Keratinocyte (primary cell): Measurements from ENCODE around the gene VTCN1. TPM values are rescaled to one million over a fixed set of nuclear protein-coding genes. Genes with fewer than 3 reads are reported as not detected.

Source experiments
- DNase-seq: peaks from one replicate; pipeline ENCODE4 v3.0.0-alpha.2; 2011; ENCODE audit warnings: low read depth, missing footprints, low spot score
- FAIRE-seq: peaks from 2 replicates; lab custom pipeline; 2011; peaks lifted over from hg19 to GRCh38; lab: Jason Lieb, UNC
- H2AFZ ChIP-seq: 2 replicates; pipeline ENCODE4 v1.6.0; 2012; ENCODE audit warnings: low read length, control low read depth, inconsistent platforms; ENCODE audit not compliant: control insufficient read depth
- H3K27ac ChIP-seq: 2 replicates; pipeline ENCODE4 v1.5.1; 2011; ENCODE audit warnings: low read length; ENCODE audit not compliant: control insufficient read depth, insufficient read depth
- H3K27me3 ChIP-seq: 3 replicates; pipeline ENCODE4 v1.6.0; 2011; ENCODE audit warnings: low read length; ENCODE audit not compliant: control insufficient read depth, insufficient read depth; ENCODE audit errors: extremely low read depth
- H3K36me3 ChIP-seq, 2 experiments: 2 replicates in 1 of 2; 3 replicates in 1 of 2; pipeline ENCODE4 v1.5.1; 2011; ENCODE audit warnings: low read length in 2 of 2, mild to moderate bottlenecking in 1 of 2; ENCODE audit not compliant: control insufficient read depth in 2 of 2, insufficient read depth in 2 of 2; ENCODE audit errors: extremely low read depth in 1 of 2
- H3K4me1 ChIP-seq: 3 replicates; pipeline ENCODE4 v1.5.1; 2011; ENCODE audit warnings: low read length; ENCODE audit not compliant: control insufficient read depth, insufficient read depth; ENCODE audit errors: extremely low read depth
- H3K4me2 ChIP-seq: 3 replicates; pipeline ENCODE4 v1.6.0; 2011; ENCODE audit warnings: low read depth, low read length; ENCODE audit not compliant: control insufficient read depth, insufficient read depth; ENCODE audit errors: extremely low read depth
- H3K4me3 ChIP-seq, 3 experiments: fragments of 200-600 bp in 1 of 3; sonication (generic) in 1 of 3; 2 replicates in 2 of 3; 3 replicates in 1 of 3; pipeline ENCODE4 v1.5.1; 2011 to 2016; ENCODE audit warnings: low read length in 3 of 3, mild to moderate bottlenecking in 3 of 3, control low read depth in 2 of 3, inconsistent platforms in 1 of 3, low read depth in 1 of 3, mixed read lengths in 1 of 3, mixed run types in 1 of 3, moderate library complexity in 1 of 3; ENCODE audit not compliant: control insufficient read depth in 2 of 3, insufficient read depth in 2 of 3; ENCODE audit errors: extremely low read depth in 1 of 3
- H3K79me2 ChIP-seq: 2 replicates; pipeline ENCODE4 v1.6.0; 2012; ENCODE audit warnings: low read length; ENCODE audit not compliant: control insufficient read depth, insufficient read depth
- H3K9ac ChIP-seq: 3 replicates; pipeline ENCODE4 v1.6.0; 2011; ENCODE audit warnings: low read length; ENCODE audit not compliant: control insufficient read depth, insufficient read depth; ENCODE audit errors: extremely low read depth
- H3K9me1 ChIP-seq: 3 replicates; pipeline ENCODE4 v1.6.0; 2011; ENCODE audit warnings: low read length; ENCODE audit not compliant: control insufficient read depth, insufficient read depth; ENCODE audit errors: extremely low read depth
- H3K9me3 ChIP-seq: 2 replicates; pipeline ENCODE4 v1.5.1; 2012; ENCODE audit warnings: low read depth, low read length; ENCODE audit not compliant: control insufficient read depth
- H4K20me1 ChIP-seq: 3 replicates; pipeline ENCODE4 v1.6.0; 2011; ENCODE audit warnings: low read length; ENCODE audit not compliant: control insufficient read depth, insufficient read depth; ENCODE audit errors: extremely low read depth
- CTCF ChIP-seq, 3 experiments: IDR thresholded peaks in 1 of 3; conservative IDR thresholded peaks in 1 of 3; optimal IDR thresholded peaks in 1 of 3; 2 replicates in 2 of 3; 3 replicates in 1 of 3; pipeline versions ENCODE3 to v1.5.1; 2011; ENCODE audit warnings: low read length in 3 of 3, mild to moderate bottlenecking in 3 of 3, moderate library complexity in 2 of 3, control low read depth in 1 of 3, inconsistent platforms in 1 of 3; ENCODE audit not compliant: insufficient read depth in 2 of 3; ENCODE audit errors: extremely low read depth in 1 of 3
- EZH2 ChIP-seq: IDR thresholded peaks from one replicate; pipeline ENCODE4 v1.6.1; 2012; ENCODE audit warnings: inconsistent platforms, mild to moderate bottlenecking, low read length, moderate library complexity
- dilution Hi-C: fragments of 300-500 bp; cut with MboI; formaldehyde crosslinking; loops from one replicate; pipeline ENCODE4 v1.7.0; 2020; ENCODE audit warnings: low sequenced_read_pairs; ENCODE audit not compliant: extremely low pct_ligation_motif_present
- polyA plus RNA-seq, 5 experiments: library from polyadenylated mRNA; depleted of rRNA in 3 of 5; stranded (reverse) in 3 of 5; stranded (forward) in 1 of 5; unstranded in 1 of 5; fragments of >200 nt; gene quantifications; 1 replicate in 1 of 5; 2 replicates in 3 of 5; 3 replicates in 1 of 5; pipeline versions ENCODE4 v1.2.1 to v1.2.3, GENCODE V29; 2011 to 2012; ENCODE audit warnings: missing spikeins in 2 of 5, low read depth in 1 of 5, low replicate concordance in 1 of 5

The VTCN1 gene
- polyA plus RNA-seq, 1 donor (not counting 4 experiments of a cell fraction or from before 2014, with no cell fraction given), result not detected

- no peak overlapping the region for H3K9ac ChIP-seq
- dilution Hi-C loops, result no loop called here
- no peaks in the 10 kb centered on the region for H3K4me1 ChIP-seq
- TF ChIP-seq EZH2 (no peak), CTCF (optimal IDR thresholded peaks at IDR 0.05 in 1 of 3, IDR thresholded peaks at IDR 0.05 in 1 of 3, conservative IDR thresholded peaks at IDR 0.05 in 1 of 3; ENCODE audit: extremely low read depth in 1 of 3, insufficient read depth in 2 of 3, low read length in 3 of 3) (no peak)
- DNase-seq (no peak), FAIRE-seq (no peak)
- H3K4me2 ChIP-seq, result no peak overlapping the region
- H2AFZ ChIP-seq, result no peak overlapping the region
- no peaks in the 10 kb centered on the region for H3K9me1 ChIP-seq
- no peak overlapping the region for H3K27ac ChIP-seq
- no peaks in the 10 kb centered on the region for H3K79me2 ChIP-seq
- no peaks in the 10 kb centered on the region for H3K36me3 ChIP-seq
- H4K20me1 ChIP-seq, result no peaks in the 10 kb centered on the region
- H3K4me3 ChIP-seq, result no peak overlapping the region
- H3K9me3 ChIP-seq, result no peaks in the 10 kb centered on the region
- no peaks in the 10 kb centered on the region for H3K27me3 ChIP-seq
Observed at GRCh38 chr1:117182319-117182718, 28.4 kb downstream of the VTCN1 start.

DNA sequence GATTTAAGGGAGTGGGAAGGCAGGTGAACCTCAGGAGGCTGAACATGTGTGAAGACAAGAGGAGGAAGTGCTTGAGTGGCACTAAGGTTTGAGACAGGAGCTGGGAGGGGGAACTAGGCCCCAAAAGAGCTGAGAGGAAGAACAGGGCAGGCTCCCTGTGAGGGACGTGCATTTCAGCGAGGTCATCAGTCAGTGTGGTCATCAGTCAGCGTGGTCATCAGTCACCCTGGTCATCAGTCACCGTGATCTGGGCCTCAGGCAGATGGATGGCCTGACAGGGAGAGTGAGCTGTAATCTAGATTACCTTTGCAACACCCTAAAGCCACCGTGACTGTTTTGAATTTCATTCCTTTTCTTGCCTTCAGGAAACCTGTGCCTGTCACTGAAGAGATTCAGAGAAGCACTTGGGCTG, 29.1 kb downstream of the VTCN1 start:
- no peaks in the 10 kb centered on the region for H3K27me3 ChIP-seq
- no peaks in the 10 kb centered on the region for H3K9me3 ChIP-seq
- no peak overlapping the region for H3K4me3 ChIP-seq
- FAIRE-seq, result no peak
- H3K9me1 ChIP-seq, result no peaks in the 10 kb centered on the region
- H3K79me2 ChIP-seq, result no peaks in the 10 kb centered on the region
- H3K4me1 ChIP-seq, result no peaks in the 10 kb centered on the region
- no peak overlapping the region for H3K9ac ChIP-seq
- H3K27ac ChIP-seq, result no peak overlapping the region
- DNase-seq, result no peak
- TF ChIP-seq CTCF (optimal IDR thresholded peaks at IDR 0.05 in 1 of 3, IDR thresholded peaks at IDR 0.05 in 1 of 3, conservative IDR thresholded peaks at IDR 0.05 in 1 of 3; ENCODE audit: extremely low read depth in 1 of 3, insufficient read depth in 2 of 3, low read length in 3 of 3) (no peak), EZH2 (no peak)
- no peak overlapping the region for H3K4me2 ChIP-seq
- H2AFZ ChIP-seq, result no peak overlapping the region
- H4K20me1 ChIP-seq, result no peaks in the 10 kb centered on the region
- H3K36me3 ChIP-seq, result no peaks in the 10 kb centered on the region
- dilution Hi-C loops, result no loop called here
